C4-2B (cell line): ENCODE measurements around the gene FHIT.

ENCODE experiments used
- ZFX ChIP-seq: fragments of 450-650 bp; IDR thresholded peaks from 2 replicates; pipeline ENCODE4 v1.6.1; 2017
- TF ChIP-seq, protein P1 (sequence below): fragments of 450-650 bp; conservative IDR thresholded peaks from 2 replicates; pipeline ENCODE4 v1.5.1; 2017; ENCODE audit warnings: mild to moderate bottlenecking

- TF ChIP-seq, protein P1, sequence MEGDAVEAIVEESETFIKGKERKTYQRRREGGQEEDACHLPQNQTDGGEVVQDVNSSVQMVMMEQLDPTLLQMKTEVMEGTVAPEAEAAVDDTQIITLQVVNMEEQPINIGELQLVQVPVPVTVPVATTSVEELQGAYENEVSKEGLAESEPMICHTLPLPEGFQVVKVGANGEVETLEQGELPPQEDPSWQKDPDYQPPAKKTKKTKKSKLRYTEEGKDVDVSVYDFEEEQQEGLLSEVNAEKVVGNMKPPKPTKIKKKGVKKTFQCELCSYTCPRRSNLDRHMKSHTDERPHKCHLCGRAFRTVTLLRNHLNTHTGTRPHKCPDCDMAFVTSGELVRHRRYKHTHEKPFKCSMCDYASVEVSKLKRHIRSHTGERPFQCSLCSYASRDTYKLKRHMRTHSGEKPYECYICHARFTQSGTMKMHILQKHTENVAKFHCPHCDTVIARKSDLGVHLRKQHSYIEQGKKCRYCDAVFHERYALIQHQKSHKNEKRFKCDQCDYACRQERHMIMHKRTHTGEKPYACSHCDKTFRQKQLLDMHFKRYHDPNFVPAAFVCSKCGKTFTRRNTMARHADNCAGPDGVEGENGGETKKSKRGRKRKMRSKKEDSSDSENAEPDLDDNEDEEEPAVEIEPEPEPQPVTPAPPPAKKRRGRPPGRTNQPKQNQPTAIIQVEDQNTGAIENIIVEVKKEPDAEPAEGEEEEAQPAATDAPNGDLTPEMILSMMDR: no peak
- TF ChIP-seq ZFX: no peak
Measured at GRCh38 chr3:59996056-59996455, 1255.2 kb downstream of the FHIT start.
